B cell (primary cell): ENCODE data around the gene CELF2. TPM values are rescaled to one million over a fixed set of nuclear protein-coding genes. Genes with fewer than 3 reads are reported as not detected.

Experiments
- ATAC-seq: fragments of 200-7000 bp; cut with Tn5 transposase; one replicate; pipeline ENCODE4 v1.10.0; 2021; ENCODE audit warnings: low read depth, mild to moderate bottlenecking, moderate number of reproducible peaks, moderate library complexity
- CTCF ChIA-PET: fragments of 350-600 bp; sonication (Branson Sonifier 250); formaldehyde crosslinking; loops from one replicate; lab custom pipeline; 2021; ENCODE audit warnings: antibody characterized with exemption, inconsistent platforms; lab: Charles Lee
- POLR2A ChIA-PET: fragments of 350-600 bp; sonication (Branson Sonifier 250); formaldehyde crosslinking; loops from one replicate; lab custom pipeline; 2021; ENCODE audit warnings: antibody characterized with exemption; lab: Charles Lee
- DNase-seq: peaks from one replicate; pipeline ENCODE4 v3.0.0; 2013
- H2AFZ ChIP-seq: 2 replicates; pipeline ENCODE4 v1.6.1; 2012; ENCODE audit warnings: mild to moderate bottlenecking, low read depth, low read length; ENCODE audit not compliant: insufficient read depth, poor library complexity, severe bottlenecking
- H3K27ac ChIP-seq, 2 donors: 1 replicate in 1 of 2; 2 replicates in 1 of 2; pipeline ENCODE4 v1.5.1; 2012 to 2013; ENCODE audit warnings: low read length in 2 of 2, mild to moderate bottlenecking in 2 of 2, moderate library complexity in 1 of 2
- H3K27me3 ChIP-seq, 4 experiments: fragments of 200-600 bp in 1 of 4; sonication (generic) in 1 of 4; replicated peaks in 1 of 4; 1 replicate in 2 of 4; 2 replicates in 2 of 4; pipeline versions ENCODE4 v1.6.1 to v1.7.0; 2013 to 2016; ENCODE audit warnings: low read length in 3 of 4, mild to moderate bottlenecking in 2 of 4, mixed read lengths in 1 of 4, moderate library complexity in 1 of 4; ENCODE audit not compliant: insufficient read depth in 4 of 4, control insufficient read depth in 3 of 4; ENCODE audit errors: control extremely low read depth in 1 of 4
- H3K36me3 ChIP-seq, 2 experiments: replicated peaks in 1 of 2; 1 replicate in 1 of 2; 2 replicates in 1 of 2; pipeline versions ENCODE4 v1.6.1 to v1.7.1; 2013; ENCODE audit warnings: low read length in 1 of 2; ENCODE audit not compliant: insufficient read depth in 2 of 2, control insufficient read depth in 1 of 2; ENCODE audit errors: control extremely low read depth in 1 of 2, extremely low read depth in 1 of 2
- H3K4me1 ChIP-seq, 2 donors: fragments of 200-600 bp in 1 of 2; sonication (generic) in 1 of 2; 1 replicate in 1 of 2; 2 replicates in 1 of 2; pipeline versions ENCODE4 v1.5.1 to v1.6.1; 2013 to 2017; ENCODE audit warnings: low read length in 2 of 2; ENCODE audit not compliant: control insufficient read depth in 2 of 2, insufficient read depth in 2 of 2
- H3K4me2 ChIP-seq: replicated peaks from 2 replicates; pipeline ENCODE3; 2012; ENCODE audit warnings: mild to moderate bottlenecking, low read depth, low read length; ENCODE audit not compliant: poor library complexity, severe bottlenecking
- H3K4me3 ChIP-seq, 5 experiments: fragments of 200-600 bp in 1 of 5; sonication (generic) in 1 of 5; 1 replicate in 3 of 5; 2 replicates in 2 of 5; pipeline versions ENCODE4 v1.5.1 to v1.7.0; 2011 to 2016; ENCODE audit warnings: low read length in 4 of 5, mild to moderate bottlenecking in 4 of 5, low read depth in 2 of 5, control low read depth in 1 of 5, moderate library complexity in 1 of 5; ENCODE audit not compliant: insufficient read depth in 1 of 5; ENCODE audit errors: control extremely low read depth in 1 of 5, extremely low read depth in 1 of 5
- H3K79me2 ChIP-seq: fragments of 200-600 bp; sonication (generic); one replicate; pipeline ENCODE4 v1.6.0; 2016; ENCODE audit warnings: low read length; ENCODE audit not compliant: control insufficient read depth, insufficient read depth
- H3K9ac ChIP-seq: fragments of 200-600 bp; sonication (generic); 2 replicates; pipeline ENCODE4 v1.6.1; 2017; ENCODE audit warnings: mild to moderate bottlenecking, low read length, moderate library complexity
- H3K9me3 ChIP-seq, 3 donors: one replicate each; pipeline versions ENCODE4 v1.6.1 to v1.7.1; 2013; ENCODE audit warnings: low read length in 2 of 3; ENCODE audit not compliant: control insufficient read depth in 2 of 3, insufficient read depth in 1 of 3; ENCODE audit errors: control extremely low read depth in 1 of 3
- H4K20me1 ChIP-seq: 2 replicates; pipeline ENCODE4 v1.6.0; 2012; ENCODE audit warnings: mild to moderate bottlenecking, low read length; ENCODE audit not compliant: insufficient read depth, control insufficient read depth, poor library complexity, severe bottlenecking
- H3K27ac Mint-ChIP-seq: one replicate; pipeline ENCODE4 v1.8.0; 2021; ENCODE audit warnings: mixed read lengths
- H3K27me3 Mint-ChIP-seq: one replicate; pipeline ENCODE4 v1.8.0; 2021; ENCODE audit warnings: mixed read lengths
- H3K4me1 Mint-ChIP-seq: one replicate; pipeline ENCODE4 v1.8.0; 2021; ENCODE audit warnings: mixed read lengths
- H3K4me3 Mint-ChIP-seq: one replicate; pipeline ENCODE4 v1.8.0; 2021; ENCODE audit warnings: mixed read lengths
- H3K9me3 Mint-ChIP-seq: one replicate; pipeline ENCODE4 v1.8.0; 2022; ENCODE audit warnings: mixed read lengths; ENCODE audit not compliant: insufficient read depth
- EZH2 ChIP-seq: IDR thresholded peaks from 2 replicates; pipeline ENCODE4 v1.6.1; 2012; ENCODE audit warnings: borderline replicate concordance, low read depth, mild to moderate bottlenecking, moderate library complexity, low read length; ENCODE audit not compliant: insufficient read depth, poor library complexity, severe bottlenecking
- WGBS: methylation state at CpG from one replicate; pipeline ENCODE4 v1.1.5; 2013; ENCODE audit warnings: missing lambda C conversion rate; ENCODE audit not compliant: insufficient coverage; 5-methylcytosine and 5-hydroxymethylcytosine counted together
- intact Hi-C: fragments of 100-400 bp; cut with micrococcal nuclease; formaldehyde crosslinking; loops from one replicate; pipeline ENCODE4 v1.10.0; 2022
- polyA plus RNA-seq: library from polyadenylated mRNA; depleted of rRNA; stranded (reverse); fragments of >200 nt; gene quantifications from 2 replicates; pipeline ENCODE4 v1.2.3, GENCODE V29; 2012
- total RNA-seq, 2 donors: library from RNA; stranded (reverse); fragments of 120-200 nt in 1 of 2; gene quantifications; 1 replicate in 1 of 2; 2 replicates in 1 of 2; pipeline versions ENCODE4 v1.2.3 to v1.2.4, GENCODE V29; 2013 to 2022
- TF ChIP-seq, protein P1 (sequence below): fragments of 200-600 bp; IDR thresholded peaks from one replicate; pipeline ENCODE4 v1.8.0; 2022; ENCODE audit warnings: antibody characterized with exemption, mild to moderate bottlenecking

Gene CELF2
- total and polyA plus RNA-seq, 2 donors (not counting 1 experiment from before 2014, with no cell fraction given) = 59.5 to 112 TPM

GRCh38 chr10:10973310-10973709 lies 44.4 kb upstream of the CELF2 start:
- POLR2A ChIA-PET = no interaction called here
- TF ChIP-seq, protein P1, sequence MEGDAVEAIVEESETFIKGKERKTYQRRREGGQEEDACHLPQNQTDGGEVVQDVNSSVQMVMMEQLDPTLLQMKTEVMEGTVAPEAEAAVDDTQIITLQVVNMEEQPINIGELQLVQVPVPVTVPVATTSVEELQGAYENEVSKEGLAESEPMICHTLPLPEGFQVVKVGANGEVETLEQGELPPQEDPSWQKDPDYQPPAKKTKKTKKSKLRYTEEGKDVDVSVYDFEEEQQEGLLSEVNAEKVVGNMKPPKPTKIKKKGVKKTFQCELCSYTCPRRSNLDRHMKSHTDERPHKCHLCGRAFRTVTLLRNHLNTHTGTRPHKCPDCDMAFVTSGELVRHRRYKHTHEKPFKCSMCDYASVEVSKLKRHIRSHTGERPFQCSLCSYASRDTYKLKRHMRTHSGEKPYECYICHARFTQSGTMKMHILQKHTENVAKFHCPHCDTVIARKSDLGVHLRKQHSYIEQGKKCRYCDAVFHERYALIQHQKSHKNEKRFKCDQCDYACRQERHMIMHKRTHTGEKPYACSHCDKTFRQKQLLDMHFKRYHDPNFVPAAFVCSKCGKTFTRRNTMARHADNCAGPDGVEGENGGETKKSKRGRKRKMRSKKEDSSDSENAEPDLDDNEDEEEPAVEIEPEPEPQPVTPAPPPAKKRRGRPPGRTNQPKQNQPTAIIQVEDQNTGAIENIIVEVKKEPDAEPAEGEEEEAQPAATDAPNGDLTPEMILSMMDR = no peak
- no peak for TF ChIP-seq EZH2

DNA sequence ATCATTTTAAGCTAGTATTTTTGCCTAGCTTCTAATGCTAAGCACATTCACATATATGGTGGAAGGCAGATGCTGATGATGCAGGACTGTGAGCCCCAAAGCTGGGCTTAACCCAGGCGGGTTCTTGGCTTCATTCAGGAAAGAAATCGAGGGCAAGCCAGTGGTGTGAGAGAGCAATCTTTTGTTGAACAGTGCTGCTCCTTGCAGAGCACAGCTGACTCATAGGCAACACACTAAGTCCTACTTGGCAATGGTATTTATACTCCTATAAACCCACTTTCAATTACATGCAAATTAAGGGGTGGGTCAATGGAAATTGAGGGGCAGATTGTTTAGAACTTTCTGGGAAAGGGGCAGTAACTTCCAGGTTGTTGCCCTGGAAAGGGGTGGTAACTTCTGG lies 42.0 kb upstream of the CELF2 start:
- H3K4me1 Mint-ChIP-seq = no peaks in the 10 kb centered on the region
- ChIA-PET POLR2A (no interaction called here), CTCF (no interaction called here)
- no peak overlapping the region for H2AFZ ChIP-seq
- WGBS = 60% methylated on average over 1 of the region's 2 CpGs
- H3K27ac ChIP-seq = no peak overlapping the region
- H3K27me3 ChIP-seq = peaks cover 0 to 5% (median 2%) of the 10 kb centered on the region in 4 experiments
- ATAC-seq (no peak), DNase-seq (no peak)
- no peaks in the 10 kb centered on the region for H3K9me3 Mint-ChIP-seq
- no peaks in the 10 kb centered on the region for H4K20me1 ChIP-seq
- H3K4me2 ChIP-seq = no peak overlapping the region
- no peaks in the 10 kb centered on the region for H3K4me1 ChIP-seq
- intact Hi-C loops = no loop called here
- H3K27me3 Mint-ChIP-seq = peaks cover 49% of the 10 kb centered on the region
- TF ChIP-seq, protein P1 = no peak
- no peak for TF ChIP-seq EZH2
- no peaks in the 10 kb centered on the region for H3K79me2 ChIP-seq
- no peaks in the 10 kb centered on the region for H3K9me3 ChIP-seq
- H3K36me3 ChIP-seq = no peaks in the 10 kb centered on the region
- H3K4me3 Mint-ChIP-seq = no peak overlapping the region
- H3K4me3 ChIP-seq = no peak overlapping the region
- H3K27ac Mint-ChIP-seq = no peak overlapping the region
- H3K9ac ChIP-seq = no peak overlapping the region

More at GRCh38 chr10:10973310-10973709, 44.4 kb upstream of the CELF2 start:
- no peak overlapping the region for H3K4me3 Mint-ChIP-seq
- no peaks in the 10 kb centered on the region for H3K36me3 ChIP-seq
- no peaks in the 10 kb centered on the region for H3K4me1 ChIP-seq
- H3K4me1 Mint-ChIP-seq = no peaks in the 10 kb centered on the region
- no peak overlapping the region for H3K27ac Mint-ChIP-seq
- CTCF ChIA-PET = no interaction called here
- H3K4me2 ChIP-seq = no peak overlapping the region
- peaks cover 50% of the 10 kb centered on the region for H3K27me3 Mint-ChIP-seq
- no peaks in the 10 kb centered on the region for H3K79me2 ChIP-seq
- H3K27me3 ChIP-seq = peaks cover 0 to 5% (median 2%) of the 10 kb centered on the region in 4 experiments
- H4K20me1 ChIP-seq = no peaks in the 10 kb centered on the region
- no peak overlapping the region for H2AFZ ChIP-seq
- intact Hi-C loops = no loop called here
- no peaks in the 10 kb centered on the region for H3K9me3 Mint-ChIP-seq
- H3K9ac ChIP-seq = no peak overlapping the region
- H3K9me3 ChIP-seq = no peaks in the 10 kb centered on the region
- WGBS = 100% methylated on average over 4 of the region's 5 CpGs
- no peak for DNase-seq
- H3K27ac ChIP-seq = no peak overlapping the region
- ATAC-seq = no peak
- no peak overlapping the region for H3K4me3 ChIP-seq
